CD4-positive, alpha-beta T cell treated with Interleukin-1 beta for 1 hour (primary cell): ENCODE results near the gene SV2C.

Experiments
- DNase-seq, 2 donors: peaks; one replicate each; pipeline ENCODE4 v3.0.0-alpha.2; 2020 to 2022

Gene SV2C

GRCh38 chr5:76165711-76166374, 82.7 kb downstream of the SV2C start:
- no peak for DNase-seq

GRCh38 chr5:76166886-76167576, 83.8 kb downstream of the SV2C start:
- no peak for DNase-seq

- no peak for DNase-seq
Observed at GRCh38 chr5:76169146-76169905, 86.1 kb downstream of the SV2C start.

- no peak for DNase-seq
Observed at GRCh38 chr5:76174101-76174500, 90.9 kb downstream of the SV2C start.

GRCh38 chr5:76175051-76175666, 92.0 kb downstream of the SV2C start:
- peak; percentile 48 to 65 for DNase-seq

- DNase-seq, result peak in 1 of 2 donors; percentile 10
Observed at GRCh38 chr5:76175821-76176403, 92.7 kb downstream of the SV2C start.

- DNase-seq, result no peak
Observed at GRCh38 chr5:76177978-76178377, 94.8 kb downstream of the SV2C start.

- no peak for DNase-seq
Observed at GRCh38 chr5:76178913-76179312, 95.7 kb downstream of the SV2C start.

- DNase-seq, result no peak
Observed at GRCh38 chr5:76180814-76181805, 97.9 kb downstream of the SV2C start.

GRCh38 chr5:76187386-76187785, 104.2 kb downstream of the SV2C start:
- no peak for DNase-seq

GRCh38 chr5:76190356-76190755, 107.2 kb downstream of the SV2C start:
- no peak for DNase-seq

GRCh38 chr5:76192837-76193236, 109.7 kb downstream of the SV2C start:
- DNase-seq, result no peak

- DNase-seq, result no peak
Observed at GRCh38 chr5:76193635-76194034, 110.5 kb downstream of the SV2C start.

GRCh38 chr5:76194340-76194739, 111.2 kb downstream of the SV2C start:
- DNase-seq, result no peak

- DNase-seq, result no peak
Observed at GRCh38 chr5:76196457-76196856, 113.3 kb downstream of the SV2C start.

GRCh38 chr5:76196886-76197489, 113.8 kb downstream of the SV2C start:
- no peak for DNase-seq

- no peak for DNase-seq
Observed at GRCh38 chr5:76197726-76198125, 114.5 kb downstream of the SV2C start.

GRCh38 chr5:76199336-76200318, 116.4 kb downstream of the SV2C start:
- no peak for DNase-seq

GRCh38 chr5:76202182-76202581, 119.0 kb downstream of the SV2C start:
- no peak for DNase-seq

GRCh38 chr5:76204191-76204590, 121.0 kb downstream of the SV2C start:
- no peak for DNase-seq
